Chondrocyte (in vitro differentiated cells): ENCODE results near the gene UGCG. TPM values are rescaled to one million over a fixed set of nuclear protein-coding genes. Genes with fewer than 3 reads are reported as not detected.
"Not testable (repeated sequence)": the region's sequence is repeated elsewhere in the genome, so short reads cannot be mapped to it uniquely, and the experiment has no call there.

Experiments
- DNase-seq: peaks from one replicate; pipeline ENCODE4 v3.0.0; 2021; ENCODE audit warnings: mixed read lengths, low spot score
- H3K27ac Mint-ChIP-seq: one replicate; pipeline ENCODE4 v1.8.0; 2021; ENCODE audit warnings: mild to moderate bottlenecking, moderate library complexity, mixed read lengths; ENCODE audit not compliant: unreplicated experiment
- H3K27me3 Mint-ChIP-seq: 2 replicates; pipeline ENCODE4 v1.8.0; 2021; ENCODE audit warnings: low read depth, mixed read lengths
- H3K36me3 Mint-ChIP-seq: 2 replicates; pipeline ENCODE4 v1.8.0; 2021; ENCODE audit warnings: low read depth, mixed read lengths
- H3K4me1 Mint-ChIP-seq: 2 replicates; pipeline ENCODE4 v1.8.0; 2021; ENCODE audit warnings: low read depth, mild to moderate bottlenecking, mixed read lengths
- H3K4me3 Mint-ChIP-seq: one replicate; pipeline ENCODE4 v1.8.0; 2021; ENCODE audit warnings: mild to moderate bottlenecking, moderate library complexity, mixed read lengths; ENCODE audit not compliant: unreplicated experiment
- H3K9me3 Mint-ChIP-seq: 2 replicates; pipeline ENCODE4 v1.8.0; 2021; ENCODE audit warnings: low read depth, mixed read lengths
- CTCF ChIP-seq: fragments of 200-600 bp; sonication (generic); IDR thresholded peaks from 2 replicates; pipeline ENCODE4 v1.5.0; 2021; ENCODE audit warnings: antibody characterized with exemption, mild to moderate bottlenecking, moderate library complexity
- total RNA-seq: library from RNA; stranded (reverse); gene quantifications from 3 replicates; pipeline ENCODE4 v1.2.1, GENCODE V29; 2021

UGCG gene
- total RNA-seq, 1 donor from 2014 or later, result 30.9 TPM

- Mint-ChIP-seq H3K4me1 (peaks cover 19% of the 10 kb centered on the region), H3K4me3 (no peak overlapping the region), H3K9me3 (no peaks in the 10 kb centered on the region), H3K27ac (no peak overlapping the region), H3K27me3 (no peaks in the 10 kb centered on the region), H3K36me3 (no peaks in the 10 kb centered on the region)
- TF ChIP-seq CTCF, result no peak
- no peak for DNase-seq
Measured at GRCh38 chr9:111900858-111901612, 4.4 kb downstream of the UGCG start.

- H3K36me3 Mint-ChIP-seq, result no peaks in the 10 kb centered on the region
- no peaks in the 10 kb centered on the region for H3K9me3 Mint-ChIP-seq
- H3K4me1 Mint-ChIP-seq, result peaks cover 29% of the 10 kb centered on the region
- DNase-seq, result no peak
- H3K4me3 Mint-ChIP-seq, result no peak overlapping the region
- TF ChIP-seq CTCF, result no peak
- H3K27ac Mint-ChIP-seq, result no peak overlapping the region
- no peaks in the 10 kb centered on the region for H3K27me3 Mint-ChIP-seq
Measured at GRCh38 chr9:111902391-111903139, 6.0 kb downstream of the UGCG start.

- not testable (repeated sequence) for H3K27me3 Mint-ChIP-seq, DNase-seq, H3K27ac Mint-ChIP-seq, H3K36me3 Mint-ChIP-seq, H3K4me3 Mint-ChIP-seq, H3K9me3 Mint-ChIP-seq
- H3K4me1 Mint-ChIP-seq, result peaks cover 36% of the 10 kb centered on the region
Measured at GRCh38 chr9:111903535-111903934, 6.9 kb downstream of the UGCG start.

- TF ChIP-seq CTCF, result no peak
- Mint-ChIP-seq H3K36me3 (no peaks in the 10 kb centered on the region), H3K4me3 (no peak overlapping the region), H3K9me3 (no peaks in the 10 kb centered on the region), H3K4me1 (peaks cover 41% of the 10 kb centered on the region), H3K27me3 (no peaks in the 10 kb centered on the region), H3K27ac (peak overlapping the region; percentile 57)
- no peak for DNase-seq
Measured at GRCh38 chr9:111904026-111904425, 7.4 kb downstream of the UGCG start.

- Mint-ChIP-seq H3K36me3 (no peaks in the 10 kb centered on the region), H3K27me3 (no peaks in the 10 kb centered on the region), H3K9me3 (no peaks in the 10 kb centered on the region), H3K4me1 (peaks cover 49% of the 10 kb centered on the region), H3K4me3 (no peak overlapping the region), H3K27ac (peak overlapping the region; percentile 6)
- no peak for DNase-seq
- TF ChIP-seq CTCF, result no peak
Measured at GRCh38 chr9:111904891-111905291, 8.3 kb downstream of the UGCG start.
